Kidney epithelial cell (primary cell): ENCODE data around the gene APLF. TPM values are rescaled to one million over a fixed set of nuclear protein-coding genes. Genes with fewer than 3 reads are reported as not detected.

Experiments
- DNase-seq: peaks from one replicate; pipeline ENCODE4 v3.0.0-alpha.2; 2010; ENCODE audit warnings: low read depth
- H3K27me3 ChIP-seq: 2 replicates; pipeline ENCODE4 v1.6.0; 2011; ENCODE audit warnings: low read length; ENCODE audit not compliant: control insufficient read depth, insufficient read depth
- H3K36me3 ChIP-seq: 2 replicates; pipeline ENCODE4 v1.5.1; 2011; ENCODE audit warnings: low read length; ENCODE audit not compliant: control insufficient read depth, insufficient read depth
- H3K4me3 ChIP-seq: 2 replicates; pipeline ENCODE4 v1.5.1; 2011; ENCODE audit warnings: low read depth, mild to moderate bottlenecking, control low read depth, low read length
- total RNA-seq: library from RNA; depleted of rRNA; stranded (reverse); fragments of >200 nt; gene quantifications from 2 replicates; pipeline ENCODE4 v1.2.3, GENCODE V29; 2015
- TF ChIP-seq, protein P1 (sequence below): IDR thresholded peaks from 2 replicates; pipeline ENCODE4 v1.5.1; 2011; ENCODE audit warnings: mild to moderate bottlenecking, moderate library complexity, low read length, control low read depth, inconsistent platforms; ENCODE audit not compliant: insufficient read depth, poor library complexity, severe bottlenecking

The APLF gene
- 5.1 and 6.5 TPM in 2 replicates for total RNA-seq

DNA sequence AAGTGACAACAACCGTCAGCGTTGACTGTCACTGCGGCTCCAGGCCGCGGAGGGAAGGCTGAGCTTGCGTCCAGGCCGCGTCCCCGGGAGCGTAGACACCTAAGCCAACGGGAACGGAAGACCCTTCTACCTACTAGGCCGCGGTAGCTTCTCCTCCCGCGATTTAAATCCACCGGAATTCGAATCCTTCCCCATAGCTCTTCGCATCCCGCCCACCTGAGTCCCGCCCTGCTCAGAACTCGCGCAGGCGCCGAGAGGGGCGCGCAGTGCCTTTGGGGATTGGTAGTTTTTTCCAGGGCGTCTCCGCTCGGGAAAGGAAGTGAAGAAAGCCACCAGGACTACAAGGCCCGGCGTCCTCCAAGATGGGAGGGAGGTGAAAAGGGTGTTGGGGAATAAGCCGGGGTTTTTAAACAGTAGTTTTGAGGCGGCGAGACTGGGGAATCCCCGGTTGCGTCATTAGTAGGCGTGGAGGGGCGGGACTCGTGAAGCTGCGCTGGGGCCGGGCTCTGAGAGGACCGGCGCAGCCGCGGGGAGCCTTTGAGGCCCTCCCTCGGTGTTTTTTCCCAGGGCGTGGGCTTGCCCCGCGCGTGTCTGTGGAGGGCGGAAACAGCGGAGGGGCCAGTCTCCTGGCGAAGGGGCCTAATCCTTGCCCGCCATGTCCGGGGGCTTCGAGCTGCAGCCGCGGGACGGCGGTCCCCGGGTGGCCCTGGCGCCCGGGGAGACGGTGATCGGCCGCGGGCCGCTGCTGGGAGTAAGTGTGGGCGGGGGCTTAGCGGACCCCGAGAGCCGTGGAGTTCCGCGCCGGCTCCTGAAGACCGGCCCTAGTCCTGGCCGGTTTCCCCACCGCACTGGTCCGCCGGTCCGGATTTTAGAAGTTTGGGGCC lies at the start of gene APLF, which contains the start of gene FBXO48:
TSS of gene APLF (plus strand) at position 509 of the 884 bp plus-strand sequence. CDS start at position 656, 147 bp downstream.
TSS of gene FBXO48 (minus strand) at position 218 of the 884 bp plus-strand sequence. CDS start 2,149 bp downstream, outside the sequence.
- H3K36me3 ChIP-seq = no peaks in the 10 kb centered on the region
- TF ChIP-seq, protein P1, sequence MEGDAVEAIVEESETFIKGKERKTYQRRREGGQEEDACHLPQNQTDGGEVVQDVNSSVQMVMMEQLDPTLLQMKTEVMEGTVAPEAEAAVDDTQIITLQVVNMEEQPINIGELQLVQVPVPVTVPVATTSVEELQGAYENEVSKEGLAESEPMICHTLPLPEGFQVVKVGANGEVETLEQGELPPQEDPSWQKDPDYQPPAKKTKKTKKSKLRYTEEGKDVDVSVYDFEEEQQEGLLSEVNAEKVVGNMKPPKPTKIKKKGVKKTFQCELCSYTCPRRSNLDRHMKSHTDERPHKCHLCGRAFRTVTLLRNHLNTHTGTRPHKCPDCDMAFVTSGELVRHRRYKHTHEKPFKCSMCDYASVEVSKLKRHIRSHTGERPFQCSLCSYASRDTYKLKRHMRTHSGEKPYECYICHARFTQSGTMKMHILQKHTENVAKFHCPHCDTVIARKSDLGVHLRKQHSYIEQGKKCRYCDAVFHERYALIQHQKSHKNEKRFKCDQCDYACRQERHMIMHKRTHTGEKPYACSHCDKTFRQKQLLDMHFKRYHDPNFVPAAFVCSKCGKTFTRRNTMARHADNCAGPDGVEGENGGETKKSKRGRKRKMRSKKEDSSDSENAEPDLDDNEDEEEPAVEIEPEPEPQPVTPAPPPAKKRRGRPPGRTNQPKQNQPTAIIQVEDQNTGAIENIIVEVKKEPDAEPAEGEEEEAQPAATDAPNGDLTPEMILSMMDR = no peak
- DNase-seq = peak; percentile 95
- H3K4me3 ChIP-seq = peak within 1 kb of the TSS; percentile 98
- no peaks in the 10 kb centered on the region for H3K27me3 ChIP-seq

DNA sequence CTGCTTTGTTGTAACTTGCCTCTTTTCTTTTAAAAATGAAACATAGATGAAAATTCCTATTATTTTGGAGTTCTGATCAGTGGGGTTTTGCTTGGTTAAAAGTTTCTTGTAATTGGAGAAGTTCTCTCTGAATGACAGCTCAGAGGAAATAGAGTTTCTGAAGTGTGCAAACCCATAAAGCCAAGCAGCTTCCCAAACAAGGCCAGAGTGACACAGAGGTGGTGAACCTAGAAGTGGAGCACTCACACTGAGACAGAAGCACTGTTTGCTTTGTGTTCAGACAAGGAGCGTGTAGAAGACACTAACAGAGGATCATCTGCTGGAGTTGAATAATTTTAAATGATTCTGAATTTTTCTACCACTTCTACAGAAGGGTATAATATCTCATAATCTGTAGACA lies 49.5 kb upstream of the APLF start:
- TF ChIP-seq, protein P1 = no peak
- no peaks in the 10 kb centered on the region for H3K36me3 ChIP-seq
- no peaks in the 10 kb centered on the region for H3K27me3 ChIP-seq
- no peak for DNase-seq
- H3K4me3 ChIP-seq = no peak overlapping the region

- Histone ChIP-seq H3K4me3 (no peak overlapping the region), H3K36me3 (no peaks in the 10 kb centered on the region), H3K27me3 (no peaks in the 10 kb centered on the region)
- no peak for DNase-seq
- TF ChIP-seq, protein P1 = no peak
Observed at GRCh38 chr2:68418419-68418818, 49.0 kb upstream of the APLF start.

- TF ChIP-seq, protein P1 = no peak
- Histone ChIP-seq H3K27me3 (no peaks in the 10 kb centered on the region), H3K4me3 (no peak overlapping the region), H3K36me3 (no peaks in the 10 kb centered on the region)
- DNase-seq = no peak
Observed at GRCh38 chr2:68418855-68419254, 48.5 kb upstream of the APLF start.

DNA sequence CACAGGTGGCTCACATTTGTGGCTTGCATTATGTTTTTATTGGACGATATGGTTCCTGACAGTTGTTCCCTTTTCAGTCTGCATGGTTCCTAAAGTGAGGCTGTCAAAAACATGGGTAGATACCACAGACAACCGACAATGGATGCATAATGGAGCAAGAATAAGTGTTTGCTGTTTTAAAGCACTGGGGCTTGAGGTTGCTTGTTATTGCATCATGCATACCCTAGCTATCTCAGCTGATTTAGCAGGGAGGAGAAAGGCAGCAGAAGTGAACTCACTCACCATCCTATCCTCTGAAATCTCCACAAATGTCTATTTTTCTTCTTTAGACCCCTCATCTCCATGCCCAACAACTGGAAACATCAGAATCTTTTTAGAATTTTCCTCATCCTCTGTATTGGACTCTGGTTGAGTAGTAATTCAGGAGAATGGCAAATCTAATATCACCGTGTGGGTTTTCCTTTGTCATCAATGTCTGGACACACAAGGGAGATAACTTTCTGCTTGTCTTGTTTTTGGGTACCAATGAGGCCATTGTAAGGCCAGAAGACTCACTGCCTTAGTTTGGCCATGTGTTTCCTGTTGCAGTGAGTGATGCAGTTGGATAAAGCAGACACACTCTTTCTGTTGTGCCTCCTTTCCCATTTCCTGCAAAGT lies 47.0 kb upstream of the APLF start:
- Histone ChIP-seq H3K36me3 (no peaks in the 10 kb centered on the region), H3K27me3 (no peaks in the 10 kb centered on the region), H3K4me3 (no peak overlapping the region)
- TF ChIP-seq, protein P1 = no peak
- DNase-seq = no peak
